OCI-LY7 (cell line): ENCODE data around the gene PET100. TPM values are rescaled to one million over a fixed set of nuclear protein-coding genes. Genes with fewer than 3 reads are reported as not detected.

Experiments
- BruUV-seq: library from RNA; stranded (reverse); fragments of 400-500 nt; replicated peaks from 2 replicates; lab custom pipeline; 2021; lab: Mats Ljungman, UMichigan
- CTCF ChIA-PET: fragments of 300-600 bp; sonication (Branson Sonifier 250); formaldehyde crosslinking; loops from one replicate; lab custom pipeline; 2022; ENCODE audit warnings: antibody characterized with exemption; ENCODE audit not compliant: unreplicated experiment; lab: Charles Lee
- POLR2A ChIA-PET: fragments of 300-600 bp; sonication (Branson Sonifier 250); formaldehyde crosslinking; loops from one replicate; lab custom pipeline; 2022; ENCODE audit warnings: antibody characterized with exemption; lab: Charles Lee
- DNase-seq: peaks from one replicate; pipeline ENCODE4 v3.0.0-alpha.2; 2015; ENCODE audit warnings: low spot score
- H2AFZ ChIP-seq: fragments of 200-600 bp; sonication (generic), shearing (Covaris generic); 2 replicates; pipeline ENCODE4 v1.6.1; 2014; ENCODE audit warnings: mild to moderate bottlenecking, antibody characterized with exemption, low read length, moderate library complexity
- H3K27ac ChIP-seq: fragments of 200-600 bp; sonication (generic); 2 replicates; pipeline ENCODE4 v1.5.1; 2014; ENCODE audit warnings: mixed run types, low read depth, mild to moderate bottlenecking, moderate library complexity, low read length, inconsistent platforms; ENCODE audit not compliant: poor library complexity, severe bottlenecking
- H3K36me3 ChIP-seq: fragments of 200-600 bp; sonication (generic); 2 replicates; pipeline ENCODE4 v1.6.1; 2014; ENCODE audit warnings: mild to moderate bottlenecking, antibody characterized with exemption, low read length, moderate library complexity, mixed read lengths; ENCODE audit not compliant: insufficient read depth
- H3K4me1 ChIP-seq: fragments of 200-600 bp; sonication (generic); 2 replicates; pipeline ENCODE4 v1.5.1; 2014; ENCODE audit warnings: mild to moderate bottlenecking, low read length; ENCODE audit not compliant: insufficient read depth, poor library complexity, severe bottlenecking
- H3K4me2 ChIP-seq: fragments of 200-600 bp; sonication (generic); 2 replicates; pipeline ENCODE4 v1.6.1; 2014; ENCODE audit warnings: mild to moderate bottlenecking, low read length
- H3K4me3 ChIP-seq: fragments of 200-600 bp; sonication (generic); 2 replicates; pipeline ENCODE4 v1.5.1; 2014; ENCODE audit warnings: mild to moderate bottlenecking, low read depth, low read length; ENCODE audit not compliant: poor library complexity, severe bottlenecking
- H3K79me2 ChIP-seq: fragments of 200-600 bp; sonication (generic); 2 replicates; pipeline ENCODE4 v1.6.1; 2016; ENCODE audit warnings: low read depth, mild to moderate bottlenecking, low read length, moderate library complexity, mixed read lengths; ENCODE audit not compliant: insufficient read depth
- H3K9me2 ChIP-seq: fragments of 200-600 bp; sonication (generic); 2 replicates; pipeline ENCODE4 v1.6.1; 2016; ENCODE audit warnings: mild to moderate bottlenecking, low read length, mixed read lengths; ENCODE audit not compliant: insufficient read depth
- H3K9me3 ChIP-seq: fragments of 200-600 bp; sonication (generic); 2 replicates; pipeline ENCODE4 v1.6.1; 2014; ENCODE audit warnings: mild to moderate bottlenecking, mixed run types, low read length, mixed read lengths
- H4K20me1 ChIP-seq: fragments of 200-600 bp; sonication (generic); 2 replicates; pipeline ENCODE4 v1.6.1; 2014; ENCODE audit warnings: mild to moderate bottlenecking, antibody characterized with exemption, low read length, moderate library complexity, mixed read lengths; ENCODE audit not compliant: insufficient read depth
- EZH2phosphoT487 ChIP-seq: fragments of 200-600 bp; sonication (generic); IDR thresholded peaks from 2 replicates; pipeline ENCODE4 v1.6.1; 2018; ENCODE audit warnings: low read depth, borderline replicate concordance, mild to moderate bottlenecking, mixed run types, antibody characterized with exemption, low read length, moderate library complexity, mixed read lengths
- intact Hi-C: fragments of 100-400 bp; cut with micrococcal nuclease; formaldehyde crosslinking; loops from one replicate; pipeline ENCODE4 v1.10.0; 2022; ENCODE audit not compliant: unreplicated experiment
- total RNA-seq, 2 experiments: library from RNA; depleted of rRNA in 1 of 2; stranded (reverse); fragments of >200 nt in 1 of 2; shearing (Covaris generic) in 1 of 2; gene quantifications; 2 replicates each; pipeline ENCODE4 v1.2.3, GENCODE V29; 2014 to 2022
- TF ChIP-seq, protein P1 (sequence below): fragments of 200-600 bp; sonication (generic); conservative IDR thresholded peaks from 2 replicates; pipeline ENCODE4 v1.5.1; 2014; ENCODE audit warnings: mild to moderate bottlenecking, antibody characterized with exemption, low read length, moderate library complexity, mixed read lengths

The PET100 gene
- total RNA-seq, 2 experiments from 2014 or later: 48.8 to 118 TPM

- H3K4me2 ChIP-seq: no peak overlapping the region
- no peaks in the 10 kb centered on the region for H4K20me1 ChIP-seq
- DNase-seq: no peak
- no peak overlapping the region for H3K27ac ChIP-seq
- ChIA-PET POLR2A (interaction anchor here (0.6 kb wide), 1 partner anchor 840 kb away, joined by 4 read pairs; the partner anchor contains the start of gene VAV1), CTCF (no interaction called here)
- no peaks in the 10 kb centered on the region for H3K9me2 ChIP-seq
- H2AFZ ChIP-seq: no peak overlapping the region
- no peaks in the 10 kb centered on the region for H3K79me2 ChIP-seq
- no peaks in the 10 kb centered on the region for H3K4me1 ChIP-seq
- BruUV-seq: no TSS peak
- H3K9me3 ChIP-seq: no peaks in the 10 kb centered on the region
- no peak overlapping the region for H3K4me3 ChIP-seq
- intact Hi-C loops: no loop called here
- no peaks in the 10 kb centered on the region for H3K36me3 ChIP-seq
- TF ChIP-seq, protein P1, sequence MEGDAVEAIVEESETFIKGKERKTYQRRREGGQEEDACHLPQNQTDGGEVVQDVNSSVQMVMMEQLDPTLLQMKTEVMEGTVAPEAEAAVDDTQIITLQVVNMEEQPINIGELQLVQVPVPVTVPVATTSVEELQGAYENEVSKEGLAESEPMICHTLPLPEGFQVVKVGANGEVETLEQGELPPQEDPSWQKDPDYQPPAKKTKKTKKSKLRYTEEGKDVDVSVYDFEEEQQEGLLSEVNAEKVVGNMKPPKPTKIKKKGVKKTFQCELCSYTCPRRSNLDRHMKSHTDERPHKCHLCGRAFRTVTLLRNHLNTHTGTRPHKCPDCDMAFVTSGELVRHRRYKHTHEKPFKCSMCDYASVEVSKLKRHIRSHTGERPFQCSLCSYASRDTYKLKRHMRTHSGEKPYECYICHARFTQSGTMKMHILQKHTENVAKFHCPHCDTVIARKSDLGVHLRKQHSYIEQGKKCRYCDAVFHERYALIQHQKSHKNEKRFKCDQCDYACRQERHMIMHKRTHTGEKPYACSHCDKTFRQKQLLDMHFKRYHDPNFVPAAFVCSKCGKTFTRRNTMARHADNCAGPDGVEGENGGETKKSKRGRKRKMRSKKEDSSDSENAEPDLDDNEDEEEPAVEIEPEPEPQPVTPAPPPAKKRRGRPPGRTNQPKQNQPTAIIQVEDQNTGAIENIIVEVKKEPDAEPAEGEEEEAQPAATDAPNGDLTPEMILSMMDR: no peak
- TF ChIP-seq EZH2phosphoT487: no peak
Observed at GRCh38 chr19:7612282-7613274, 17.0 kb upstream of the PET100 start.

DNA sequence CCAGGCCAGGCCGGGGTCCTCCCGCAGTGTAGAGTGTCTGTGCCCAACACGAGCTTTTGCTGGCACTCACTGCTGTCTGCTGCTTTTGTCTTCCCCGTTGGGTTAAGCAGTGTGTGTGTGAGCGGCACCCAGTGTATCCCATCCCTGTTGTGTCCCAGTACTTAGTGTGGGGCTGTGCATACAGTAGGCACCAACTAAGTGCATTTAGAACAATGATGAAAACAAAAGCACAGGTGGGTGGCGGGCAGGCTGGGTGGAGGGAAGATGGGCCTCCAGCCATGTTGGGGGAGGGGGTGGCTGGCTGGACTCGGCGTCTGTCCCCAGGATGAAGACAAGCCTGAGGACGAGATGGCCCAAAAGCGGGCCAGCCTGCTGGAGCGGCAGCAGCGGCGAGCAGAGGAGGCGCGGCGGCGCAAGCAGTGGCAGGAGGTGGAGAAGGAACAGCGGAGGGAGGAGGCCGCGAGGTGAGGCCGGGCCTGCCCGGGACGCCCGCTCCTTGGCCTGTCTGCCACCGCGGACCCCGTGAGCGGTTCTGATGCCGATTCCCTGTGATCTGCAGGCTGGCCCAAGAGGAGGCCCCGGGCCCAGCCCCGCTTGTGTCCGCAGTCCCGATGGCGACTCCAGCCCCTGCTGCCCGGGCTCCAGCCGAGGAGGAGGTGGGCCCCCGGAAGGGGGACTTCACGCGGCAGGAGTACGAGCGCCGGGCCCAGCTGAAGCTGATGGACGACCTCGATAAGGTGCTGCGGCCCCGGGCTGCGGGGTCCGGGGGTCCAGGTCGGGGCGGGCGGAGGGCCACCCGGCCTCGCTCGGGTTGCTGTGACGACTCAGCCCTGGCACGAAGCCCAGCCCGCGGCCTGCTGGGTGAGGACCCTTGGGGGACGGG, 14.5 kb upstream of the PET100 start:
- Histone ChIP-seq H4K20me1 (no peaks in the 10 kb centered on the region), H3K36me3 (peaks cover 6% of the 10 kb centered on the region), H3K79me2 (no peaks in the 10 kb centered on the region), H3K4me2 (no peak overlapping the region), H3K9me3 (no peaks in the 10 kb centered on the region), H3K9me2 (no peaks in the 10 kb centered on the region), H3K4me3 (no peak overlapping the region), H3K4me1 (no peaks in the 10 kb centered on the region), H3K27ac (no peak overlapping the region), H2AFZ (no peak overlapping the region)
- TF ChIP-seq, protein P1: no peak
- no peak for TF ChIP-seq EZH2phosphoT487
- no TSS peak for BruUV-seq
- intact Hi-C loops: no loop called here
- POLR2A ChIA-PET: interaction anchor here (0.6 kb wide), 1 partner anchor 244 kb away, joined by 5 read pairs; no protein-coding TSS in a partner anchor
- CTCF ChIA-PET: interaction anchor here (0.6 kb wide), 1 partner anchor 9 kb away, joined by 3 read pairs; no protein-coding TSS in a partner anchor
- no peak for DNase-seq
